NB4 (cell line): Measurements from ENCODE around the gene ICE2.

Experiments
- DNase-seq: peaks from one replicate; pipeline ENCODE4 v3.0.0; 2010; ENCODE audit warnings: low read depth
- H3K4me3 ChIP-seq: one replicate; pipeline ENCODE4 v1.5.1; 2011; ENCODE audit warnings: mild to moderate bottlenecking, low read depth, low read length, moderate library complexity
- CTCF ChIP-seq: IDR thresholded peaks from one replicate; pipeline ENCODE4 v1.5.1; 2012; ENCODE audit warnings: low read depth, low read length
- MYC ChIP-seq: IDR thresholded peaks from 2 replicates; pipeline ENCODE4 v1.6.1; 2011; ENCODE audit warnings: low read depth, low read length
- POLR2A ChIP-seq: IDR thresholded peaks from 2 replicates; pipeline ENCODE4 v1.6.1; 2011; ENCODE audit warnings: mild to moderate bottlenecking; ENCODE audit not compliant: insufficient read length; ENCODE audit errors: extremely low read depth
- TF ChIP-seq, protein P1 (sequence below): IDR thresholded peaks from 2 replicates; pipeline ENCODE4 v1.6.1; 2011; ENCODE audit warnings: low read depth, low read length

Gene ICE2

GRCh38 chr15:60382773-60383674 is 95.9 kb downstream of the ICE2 start:
- TF ChIP-seq CTCF (no peak), MYC (no peak), POLR2A (no peak)
- TF ChIP-seq, protein P1, sequence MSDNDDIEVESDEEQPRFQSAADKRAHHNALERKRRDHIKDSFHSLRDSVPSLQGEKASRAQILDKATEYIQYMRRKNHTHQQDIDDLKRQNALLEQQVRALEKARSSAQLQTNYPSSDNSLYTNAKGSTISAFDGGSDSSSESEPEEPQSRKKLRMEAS, result no peak
- DNase-seq, result no peak
- H3K4me3 ChIP-seq, result no peak overlapping the region

- TF ChIP-seq MYC (no peak), POLR2A (no peak), CTCF (no peak)
- TF ChIP-seq, protein P1, result no peak
- no peak for DNase-seq
- no peak overlapping the region for H3K4me3 ChIP-seq
Measured at GRCh38 chr15:60381148-60381788, 97.7 kb downstream of the ICE2 start.

GRCh38 chr15:60379525-60380274 is 99.2 kb downstream of the ICE2 start:
- no peak overlapping the region for H3K4me3 ChIP-seq
- TF ChIP-seq, protein P1, result no peak
- TF ChIP-seq MYC (0 out of 2 replicates have a peak, but pooled peaks have one; percentile 15), CTCF (no peak), POLR2A (no peak)
- peak; percentile 27 for DNase-seq

GRCh38 chr15:60379185-60379524 is 99.8 kb downstream of the ICE2 start:
- DNase-seq, result no peak
- H3K4me3 ChIP-seq, result no peak overlapping the region
- no peak for TF ChIP-seq MYC
- TF ChIP-seq, protein P1, result no peak
- no peak for TF ChIP-seq POLR2A
- no peak for TF ChIP-seq CTCF

DNA sequence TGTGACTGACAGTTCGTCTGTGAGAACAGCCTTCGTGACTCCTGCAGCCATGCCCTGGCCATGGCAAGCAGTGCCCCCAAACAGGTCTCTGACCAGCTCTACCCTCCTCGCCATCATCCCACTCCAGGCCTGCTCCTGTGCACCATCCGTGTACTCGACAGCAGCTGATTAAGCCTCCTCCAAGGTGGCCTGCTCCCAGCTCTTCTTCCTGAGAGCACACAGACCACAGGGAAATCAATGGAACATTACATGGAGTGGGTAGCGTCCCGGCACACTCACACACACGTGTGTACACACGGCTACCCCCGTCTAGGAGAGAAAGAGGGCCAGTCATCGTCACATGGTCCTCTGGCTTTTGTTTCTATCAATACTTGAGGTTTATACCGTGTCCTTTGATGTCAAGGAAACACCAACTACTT is 102.3 kb downstream of the ICE2 start:
- TF ChIP-seq, protein P1, result no peak
- TF ChIP-seq POLR2A (no peak), MYC (no peak), CTCF (no peak)
- no peak overlapping the region for H3K4me3 ChIP-seq
- DNase-seq, result no peak
